ENCODE measurements around the gene RWDD2A.

DNA sequence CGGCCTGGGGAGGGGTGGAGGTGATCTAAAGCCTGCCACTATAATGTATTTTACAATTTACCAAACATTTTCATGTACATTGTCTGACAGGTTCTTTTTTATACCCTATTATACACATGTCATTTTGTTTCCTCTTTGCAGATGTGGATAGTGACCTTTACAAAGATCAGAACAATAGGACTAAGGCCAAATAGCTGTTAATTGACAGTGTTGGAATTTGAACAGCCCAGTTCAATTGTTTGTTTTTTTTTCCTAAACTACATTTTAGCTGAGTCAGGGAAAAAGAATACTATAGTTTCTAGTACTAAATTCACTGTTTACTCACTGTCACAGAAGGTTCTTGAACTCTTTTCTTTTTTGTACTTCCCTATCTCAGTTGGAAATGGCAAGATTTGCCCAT lies 40.2 kb upstream of the RWDD2A start:
- TF ChIP-seq POLR2A (IDR thresholded peaks at IDR 0.05; ENCODE audit: extremely low read depth, insufficient read length) = no peak
- TF ChIP-seq, protein P1, sequence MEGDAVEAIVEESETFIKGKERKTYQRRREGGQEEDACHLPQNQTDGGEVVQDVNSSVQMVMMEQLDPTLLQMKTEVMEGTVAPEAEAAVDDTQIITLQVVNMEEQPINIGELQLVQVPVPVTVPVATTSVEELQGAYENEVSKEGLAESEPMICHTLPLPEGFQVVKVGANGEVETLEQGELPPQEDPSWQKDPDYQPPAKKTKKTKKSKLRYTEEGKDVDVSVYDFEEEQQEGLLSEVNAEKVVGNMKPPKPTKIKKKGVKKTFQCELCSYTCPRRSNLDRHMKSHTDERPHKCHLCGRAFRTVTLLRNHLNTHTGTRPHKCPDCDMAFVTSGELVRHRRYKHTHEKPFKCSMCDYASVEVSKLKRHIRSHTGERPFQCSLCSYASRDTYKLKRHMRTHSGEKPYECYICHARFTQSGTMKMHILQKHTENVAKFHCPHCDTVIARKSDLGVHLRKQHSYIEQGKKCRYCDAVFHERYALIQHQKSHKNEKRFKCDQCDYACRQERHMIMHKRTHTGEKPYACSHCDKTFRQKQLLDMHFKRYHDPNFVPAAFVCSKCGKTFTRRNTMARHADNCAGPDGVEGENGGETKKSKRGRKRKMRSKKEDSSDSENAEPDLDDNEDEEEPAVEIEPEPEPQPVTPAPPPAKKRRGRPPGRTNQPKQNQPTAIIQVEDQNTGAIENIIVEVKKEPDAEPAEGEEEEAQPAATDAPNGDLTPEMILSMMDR (IDR thresholded peaks at IDR 0.05; ENCODE audit: low read depth, low read length) = no peak
- TF ChIP-seq, protein P2, sequence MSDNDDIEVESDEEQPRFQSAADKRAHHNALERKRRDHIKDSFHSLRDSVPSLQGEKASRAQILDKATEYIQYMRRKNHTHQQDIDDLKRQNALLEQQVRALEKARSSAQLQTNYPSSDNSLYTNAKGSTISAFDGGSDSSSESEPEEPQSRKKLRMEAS (IDR thresholded peaks at IDR 0.05; ENCODE audit: low read depth, low read length) = no peak

All from NB4 (cell line).